GM19099 (cell line): ENCODE measurements around the gene CEACAM4.

Source experiments
- POLR2A ChIP-seq: IDR thresholded peaks from 3 replicates; pipeline ENCODE4 v1.6.1; 2011; ENCODE audit warnings: low read depth; ENCODE audit not compliant: insufficient read length; ENCODE audit errors: extremely low read depth

Gene CEACAM4

DNA sequence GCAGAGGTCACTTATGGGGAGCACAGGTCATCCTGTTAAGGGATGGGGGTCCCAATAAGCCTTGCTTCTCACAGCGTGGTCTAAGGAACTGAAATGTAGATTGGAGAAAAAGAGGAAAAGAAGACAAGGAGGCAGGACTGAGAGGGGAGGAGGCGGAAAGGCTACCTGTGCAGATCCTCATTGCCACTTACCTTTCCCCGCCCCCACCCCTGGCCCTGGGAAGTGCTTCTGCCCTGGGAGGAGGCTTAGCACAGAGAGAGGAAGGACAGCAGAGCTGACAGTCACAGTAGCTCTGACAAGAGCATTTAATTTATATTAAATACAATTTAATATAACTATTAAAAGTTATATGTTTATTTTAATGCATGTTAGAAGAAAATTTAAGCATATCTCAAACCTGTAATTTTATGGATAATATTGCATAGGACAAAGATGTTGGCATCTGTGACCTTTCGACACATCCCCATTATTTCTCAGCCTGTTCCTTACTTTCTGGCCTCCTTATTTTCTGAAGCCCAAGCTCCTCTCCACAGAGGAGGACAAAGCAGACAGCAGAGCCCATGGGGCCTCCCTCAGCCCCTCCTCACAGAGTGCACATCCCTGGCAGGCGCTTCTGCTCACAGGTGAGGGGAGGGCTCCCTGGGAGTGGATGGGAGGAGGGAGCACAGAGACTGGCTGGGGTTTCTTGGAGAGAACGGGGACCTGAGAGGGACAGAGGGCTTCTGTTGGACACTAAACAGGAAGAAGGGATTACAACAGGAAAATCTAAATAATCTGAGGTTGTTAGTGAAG lies 27.5 kb downstream of the CEACAM4 start:
- no peak for TF ChIP-seq POLR2A

GRCh38 chr19:41597600-41598041 lies 29.3 kb downstream of the CEACAM4 start:
- no peak for TF ChIP-seq POLR2A

DNA sequence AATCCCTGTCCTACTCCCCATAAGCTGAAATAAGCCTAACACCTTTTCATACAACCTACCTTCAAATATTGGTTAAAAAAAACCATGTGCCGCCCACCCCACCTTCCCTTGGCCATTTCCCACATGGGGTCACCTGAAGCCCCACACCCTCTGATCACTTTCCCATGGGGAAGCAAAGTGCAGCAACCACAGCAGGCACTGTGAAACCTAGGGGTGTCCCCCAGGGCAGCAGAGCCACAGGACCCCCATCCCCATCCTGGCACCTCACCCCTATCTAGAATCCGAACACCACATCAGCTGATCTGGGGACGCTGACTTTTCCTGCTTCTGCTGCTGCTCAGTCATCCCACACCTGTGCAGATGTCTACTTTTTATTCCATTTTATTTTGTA lies 31.0 kb downstream of the CEACAM4 start:
- TF ChIP-seq POLR2A, result no peak

GRCh38 chr19:41595258-41595889 lies 31.5 kb downstream of the CEACAM4 start:
- no peak for TF ChIP-seq POLR2A

DNA sequence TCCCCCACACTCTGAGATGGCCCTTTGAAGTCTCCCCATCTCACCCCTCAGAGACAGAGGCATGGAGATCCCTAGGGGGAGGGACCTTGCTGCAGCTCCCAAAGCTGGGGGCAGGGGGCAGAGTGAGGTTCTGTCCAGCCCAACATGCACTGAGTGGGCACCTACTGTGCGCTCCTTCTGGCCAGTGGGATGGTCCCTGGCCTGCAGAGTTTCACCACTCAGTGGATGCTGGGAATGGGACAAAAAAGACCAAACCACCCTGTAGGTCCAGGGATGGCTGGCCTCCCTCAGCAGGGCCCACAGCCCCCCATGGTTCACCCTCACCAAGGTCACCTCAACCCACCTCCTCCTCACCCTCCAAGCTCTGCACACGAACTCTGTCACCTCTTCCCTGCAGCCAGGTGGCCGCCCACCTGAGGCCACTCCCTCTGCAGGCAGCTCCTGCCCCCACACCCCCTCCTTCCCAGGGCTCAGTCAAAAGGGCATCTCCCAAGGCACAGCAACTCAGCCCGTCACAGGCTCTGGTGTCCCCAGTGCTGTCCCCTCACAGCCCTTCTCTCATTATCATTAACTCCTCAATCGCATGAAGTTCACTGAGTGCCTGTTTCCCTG lies 34.8 kb downstream of the CEACAM4 start:
- no peak for TF ChIP-seq POLR2A

DNA sequence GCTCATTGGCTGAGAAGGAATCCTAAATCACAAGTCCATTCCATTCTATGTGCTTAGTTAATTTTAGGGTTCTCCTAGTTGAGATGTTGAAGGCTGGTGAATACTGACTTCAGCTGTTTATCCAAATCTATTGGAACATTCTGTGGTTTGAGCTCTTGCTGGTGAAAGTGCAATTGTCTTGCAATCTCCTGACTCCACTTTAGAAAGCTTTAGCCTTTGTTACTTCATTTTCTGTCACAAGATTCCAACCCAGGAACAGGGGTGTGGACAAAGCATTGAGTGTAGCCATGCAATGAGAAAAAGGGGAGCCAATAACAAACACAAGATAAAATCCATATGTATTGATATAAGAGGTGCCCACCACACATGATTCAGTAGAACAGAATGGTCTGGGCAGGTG lies 35.9 kb downstream of the CEACAM4 start:
- TF ChIP-seq POLR2A, result no peak

GRCh38 chr19:41589371-41589770 lies 37.5 kb downstream of the CEACAM4 start:
- TF ChIP-seq POLR2A, result no peak

GRCh38 chr19:41588497-41589209 lies 38.2 kb downstream of the CEACAM4 start:
- TF ChIP-seq POLR2A, result no peak

- TF ChIP-seq POLR2A, result no peak
These were observed 39.0 kb downstream of the CEACAM4 start for GRCh38 chr19:41587838-41588210.

DNA sequence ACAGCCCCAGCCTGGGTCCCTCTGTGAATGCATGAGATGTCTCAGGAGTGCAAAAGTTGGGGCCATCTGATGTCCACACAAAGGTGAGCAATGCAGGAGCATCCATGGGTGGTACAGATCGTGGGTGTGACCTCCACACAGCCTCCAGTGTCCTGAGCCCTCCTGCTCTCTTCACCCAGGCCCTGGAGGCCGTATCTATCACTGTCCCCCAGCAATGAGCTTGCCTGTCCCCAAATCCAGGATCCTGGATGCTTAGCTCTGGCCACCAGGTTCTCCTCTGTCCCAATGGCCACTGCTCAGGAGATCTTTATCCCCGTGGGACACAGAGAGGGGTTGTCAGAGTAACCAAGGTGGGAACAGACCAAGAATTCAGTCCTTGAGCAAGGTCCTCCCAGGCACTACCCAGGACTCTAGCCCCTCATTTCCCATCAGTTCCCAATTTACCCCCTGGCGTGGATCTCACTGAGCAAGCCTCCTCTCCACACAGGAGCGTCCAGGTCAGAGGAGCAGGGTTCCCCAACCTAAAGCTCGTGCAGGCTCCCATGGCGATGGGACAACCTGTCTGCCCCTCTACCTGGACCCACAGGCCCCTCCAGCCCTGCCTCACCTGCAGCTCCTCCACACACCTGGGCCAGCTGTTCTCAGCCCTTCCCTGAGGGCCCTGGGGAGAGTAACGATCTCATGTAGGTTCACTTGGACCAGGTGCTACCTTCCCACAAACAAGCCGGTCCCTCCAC lies 39.6 kb downstream of the CEACAM4 start:
- no peak for TF ChIP-seq POLR2A

DNA sequence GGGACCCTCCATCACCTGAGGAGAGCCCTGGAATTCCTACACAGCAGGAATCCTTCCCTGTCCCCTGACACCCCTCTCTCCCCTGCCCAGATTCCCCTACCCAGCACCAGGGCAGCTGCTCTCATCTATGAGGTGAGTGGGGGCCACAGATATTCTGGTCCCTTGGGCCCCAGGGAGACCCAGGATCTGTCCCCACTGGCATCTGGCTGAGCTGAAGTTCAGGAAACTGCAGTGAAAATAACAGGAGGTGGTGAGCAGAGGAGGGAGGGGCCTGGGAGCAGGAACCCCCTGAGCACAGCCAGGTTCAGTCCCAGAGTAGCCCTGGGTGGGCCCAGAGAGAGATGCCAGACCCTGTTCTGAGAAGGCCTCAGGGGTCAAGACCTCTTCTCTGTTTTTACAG lies 40.8 kb downstream of the CEACAM4 start:
- TF ChIP-seq POLR2A, result no peak

GRCh38 chr19:41584931-41585330 lies 41.9 kb downstream of the CEACAM4 start:
- no peak for TF ChIP-seq POLR2A

GRCh38 chr19:41584260-41584810 lies 42.5 kb downstream of the CEACAM4 start:
- no peak for TF ChIP-seq POLR2A

- TF ChIP-seq POLR2A, result no peak
These were observed 48.0 kb downstream of the CEACAM4 start for GRCh38 chr19:41578886-41579285.
